Measurements from ENCODE around the gene FBXL17. TPM values are rescaled to one million over a fixed set of nuclear protein-coding genes. Genes with fewer than 3 reads are reported as not detected.
A peak's percentile ranks its signal among the peaks of the same experiment; 100 is the strongest.

Gene FBXL17
- total and polyA plus RNA-seq, 4 donors, result 2.1 to 14.1 (median 6.3) TPM

DNA sequence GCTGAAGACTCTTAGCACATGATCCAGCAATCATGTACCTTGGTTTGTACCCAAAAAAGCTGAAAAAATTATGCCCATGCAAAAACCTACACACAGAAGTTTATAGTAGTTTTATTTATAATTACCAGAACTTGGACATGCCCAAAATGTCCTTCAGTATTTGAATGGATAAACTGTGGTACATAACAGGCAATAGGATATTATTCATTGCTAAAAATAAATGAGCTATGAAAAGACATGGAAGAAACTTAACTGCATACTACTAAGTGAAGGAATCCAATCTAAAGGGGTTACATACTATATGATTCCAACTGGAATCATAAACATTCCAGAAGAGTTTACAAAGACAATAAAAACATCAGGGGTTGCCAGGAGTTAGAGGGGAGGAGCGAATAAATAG, 25.6 kb downstream of the FBXL17 start:
- Histone ChIP-seq H3K9ac (ENCODE audit: low read depth in 1 of 2, low read length in 2 of 2) (no peak overlapping the region), H3K4me3 (ENCODE audit: low read depth in 1 of 3, low read length in 3 of 3) (no peak overlapping the region), H3K9me3 (ENCODE audit: control insufficient read depth in 4 of 4, low read length in 3 of 4) (no peaks in the 10 kb centered on the region), H3K36me3 (ENCODE audit: control insufficient read depth in 4 of 4, insufficient read depth in 3 of 4, low read depth in 1 of 4, low read length in 3 of 4) (peaks cover 0 to 1% (median 0%) of the 10 kb centered on the region in 4 donors), H3K4me1 (ENCODE audit: control insufficient read depth in 4 of 4, insufficient read depth in 4 of 4, low read length in 3 of 4) (peaks cover 0 to 7% (median 0%) of the 10 kb centered on the region in 4 donors), H3K27me3 (ENCODE audit: control insufficient read depth in 4 of 4, insufficient read depth in 4 of 4, low read length in 3 of 4) (no peaks in the 10 kb centered on the region), H3K27ac (ENCODE audit: low read depth in 1 of 2, low read length in 2 of 2) (no peak overlapping the region)
- no peak for DNase-seq (ENCODE audit: low spot score)
- WGBS, result 97% methylated on average over 1 of the region's 1 CpG
- no peak for TF ChIP-seq HNF4G (IDR thresholded peaks at IDR 0.05)
- TF ChIP-seq, protein P1, sequence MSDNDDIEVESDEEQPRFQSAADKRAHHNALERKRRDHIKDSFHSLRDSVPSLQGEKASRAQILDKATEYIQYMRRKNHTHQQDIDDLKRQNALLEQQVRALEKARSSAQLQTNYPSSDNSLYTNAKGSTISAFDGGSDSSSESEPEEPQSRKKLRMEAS (IDR thresholded peaks at IDR 0.05), result no peak
- TF ChIP-seq CTCF (IDR thresholded peaks at IDR 0.05; ENCODE audit: low read depth, low read length, missing input control), result no peak
- TF ChIP-seq HNF4A (conservative IDR thresholded peaks at IDR 0.05), result no peak

GRCh38 chr5:108353087-108353486, 28.8 kb downstream of the FBXL17 start:
- Histone ChIP-seq H3K4me1 (ENCODE audit: control insufficient read depth in 4 of 4, insufficient read depth in 4 of 4, low read length in 3 of 4) (peaks cover 0 to 7% (median 0%) of the 10 kb centered on the region in 4 donors), H3K27ac (ENCODE audit: low read depth in 1 of 2, low read length in 2 of 2) (no peak overlapping the region), H3K4me3 (ENCODE audit: low read depth in 1 of 3, low read length in 3 of 3) (no peak overlapping the region), H3K9ac (ENCODE audit: low read depth in 1 of 2, low read length in 2 of 2) (no peak overlapping the region), H3K36me3 (ENCODE audit: control insufficient read depth in 4 of 4, insufficient read depth in 3 of 4, low read depth in 1 of 4, low read length in 3 of 4) (peaks cover 0 to 1% (median 0%) of the 10 kb centered on the region in 4 donors), H3K9me3 (ENCODE audit: control insufficient read depth in 4 of 4, low read length in 3 of 4) (no peaks in the 10 kb centered on the region), H3K27me3 (ENCODE audit: control insufficient read depth in 4 of 4, insufficient read depth in 4 of 4, low read length in 3 of 4) (no peaks in the 10 kb centered on the region)
- no peak for TF ChIP-seq SP1 (IDR thresholded peaks at IDR 0.05)
- no peak for TF ChIP-seq ATF3 (IDR thresholded peaks at IDR 0.05)
- TF ChIP-seq REST (IDR thresholded peaks at IDR 0.05), result no peak
- TF ChIP-seq, protein P1 (IDR thresholded peaks at IDR 0.05), result no peak
- no peak for TF ChIP-seq YY1 (IDR thresholded peaks at IDR 0.05)
- no peak for TF ChIP-seq NR2F2 (IDR thresholded peaks at IDR 0.05)
- no peak for TF ChIP-seq HNF4A (conservative IDR thresholded peaks at IDR 0.05)
- TF ChIP-seq FOXA2 (IDR thresholded peaks at IDR 0.05), result no peak
- whole genome bisulfite sequencing, result 97% methylated on average over 3 of the region's 3 CpGs
- DNase-seq (ENCODE audit: low spot score), result no peak

GRCh38 chr5:108345541-108346171, 36.2 kb downstream of the FBXL17 start:
- DNase-seq (ENCODE audit: low spot score), result no peak
- Histone ChIP-seq H3K9me3 (ENCODE audit: control insufficient read depth in 4 of 4, low read length in 3 of 4) (no peaks in the 10 kb centered on the region), H3K27me3 (ENCODE audit: control insufficient read depth in 4 of 4, insufficient read depth in 4 of 4, low read length in 3 of 4) (no peaks in the 10 kb centered on the region), H3K4me1 (ENCODE audit: control insufficient read depth in 4 of 4, insufficient read depth in 4 of 4, low read length in 3 of 4) (peaks cover 0 to 7% (median 2%) of the 10 kb centered on the region in 4 donors), H3K9ac (ENCODE audit: low read depth in 1 of 2, low read length in 2 of 2) (no peak overlapping the region), H3K4me3 (ENCODE audit: low read depth in 1 of 3, low read length in 3 of 3) (no peak overlapping the region), H3K36me3 (ENCODE audit: control insufficient read depth in 4 of 4, insufficient read depth in 3 of 4, low read depth in 1 of 4, low read length in 3 of 4) (no peaks in the 10 kb centered on the region), H3K27ac (ENCODE audit: low read depth in 1 of 2, low read length in 2 of 2) (no peak overlapping the region)
- TF ChIP-seq CTCF (IDR thresholded peaks at IDR 0.05; ENCODE audit: low read depth, low read length, missing input control) (peak; percentile 34), YY1 (IDR thresholded peaks at IDR 0.05) (no peak), RAD21 (IDR thresholded peaks at IDR 0.05) (peak; percentile 74 to 78)
- WGBS, result 95% methylated on average over 2 of the region's 2 CpGs

Data from liver (tissue), 9 donors.